Small intestine (tissue), 7 donors: ENCODE measurements around the gene KCNQ4. TPM values are rescaled to one million over a fixed set of nuclear protein-coding genes. Genes with fewer than 3 reads are reported as not detected.

Experiments used
- DNase-seq, 2 donors: peaks; one replicate each; pipeline versions ENCODE4 v3.0.0 to v3.0.0-alpha.2; 2013
- FAIRE-seq: peaks from 2 replicates; lab custom pipeline; 2012; peaks lifted over from hg19 to GRCh38; lab: Jason Lieb, UNC
- H3K27ac ChIP-seq, 3 donors: one replicate each; pipeline ENCODE4 v1.5.1; 2013; ENCODE audit warnings: low read length in 2 of 3, mild to moderate bottlenecking in 2 of 3, control low read depth in 1 of 3, inconsistent platforms in 1 of 3, low read depth in 1 of 3, moderate library complexity in 1 of 3
- H3K27me3 ChIP-seq, 3 donors: one replicate each; pipeline ENCODE4 v1.6.1; 2013; ENCODE audit warnings: low read length in 3 of 3, inconsistent platforms in 1 of 3; ENCODE audit not compliant: control insufficient read depth in 3 of 3, insufficient read depth in 3 of 3
- H3K36me3 ChIP-seq, 3 donors: one replicate each; pipeline ENCODE4 v1.6.1; 2013; ENCODE audit warnings: low read length in 3 of 3, inconsistent platforms in 1 of 3, low read depth in 1 of 3, mild to moderate bottlenecking in 1 of 3, moderate library complexity in 1 of 3; ENCODE audit not compliant: control insufficient read depth in 3 of 3, insufficient read depth in 2 of 3
- H3K4me1 ChIP-seq, 3 donors: one replicate each; pipeline ENCODE4 v1.6.1; 2013; ENCODE audit warnings: low read length in 2 of 3, inconsistent platforms in 1 of 3, low read depth in 1 of 3, mild to moderate bottlenecking in 1 of 3, moderate library complexity in 1 of 3; ENCODE audit not compliant: control insufficient read depth in 3 of 3, insufficient read depth in 2 of 3
- H3K4me3 ChIP-seq, 3 donors: one replicate each; pipeline ENCODE4 v1.5.1; 2013; ENCODE audit warnings: low read length in 3 of 3, control low read depth in 1 of 3, inconsistent platforms in 1 of 3, low read depth in 1 of 3, mild to moderate bottlenecking in 1 of 3, moderate library complexity in 1 of 3
- H3K9me3 ChIP-seq, 2 donors: one replicate each; pipeline ENCODE4 v1.6.1; 2013; ENCODE audit warnings: low read depth in 1 of 2, low read length in 1 of 2; ENCODE audit not compliant: control insufficient read depth in 2 of 2, insufficient read depth in 1 of 2
- WGBS, 3 donors: extraction: QIAGEN DNeasy Blood & Tissue Kit; methylation state at CpG; one replicate each; pipeline ENCODE4 v1.1.7; 2013; 5-methylcytosine and 5-hydroxymethylcytosine counted together
- polyA plus RNA-seq, 4 donors: library from polyadenylated mRNA; stranded (reverse) in 3 of 4; unstranded in 1 of 4; fragments of 200-250 nt in 3 of 4; fragments of 120-200 nt in 1 of 4; gene quantifications; one replicate each; pipeline versions ENCODE4 v1.2.1 to v1.2.3, GENCODE V29; 2013
- donor health status: healthy with polysubstance abuse.
- donor health status: control.
- donor health status: control.
- donor health status: Bipolar disorder and iron deficiency.
- donor health status: healthy.

Gene KCNQ4
- polyA plus RNA-seq, 4 donors = 0.45 to 1.9 (median 0.92) TPM

GRCh38 chr1:40794974-40795715 is 11.6 kb downstream of the KCNQ4 start:
- Histone ChIP-seq H3K27me3 (peaks cover 0 to 23% (median 0%) of the 10 kb centered on the region in 3 donors), H3K4me3 (no peak overlapping the region), H3K27ac (no peak overlapping the region), H3K4me1 (peaks cover 0 to 10% (median 0%) of the 10 kb centered on the region in 3 donors), H3K36me3 (no peaks in the 10 kb centered on the region), H3K9me3 (no peaks in the 10 kb centered on the region)
- FAIRE-seq (no peak), DNase-seq (no peak)
- 74 to 77% (median 75%) methylated on average over 10 of the region's 10 CpGs for WGBS, 3 donors

GRCh38 chr1:40795811-40796586 is 12.4 kb downstream of the KCNQ4 start:
- Histone ChIP-seq H3K4me1 (peaks cover 0 to 10% (median 0%) of the 10 kb centered on the region in 3 donors), H3K4me3 (no peak overlapping the region), H3K36me3 (no peaks in the 10 kb centered on the region), H3K9me3 (no peaks in the 10 kb centered on the region), H3K27me3 (peaks cover 0 to 26% (median 0%) of the 10 kb centered on the region in 3 donors), H3K27ac (peak overlapping the region in 1 of 3 donors; percentile 20)
- DNase-seq (no peak), FAIRE-seq (no peak)
- 51 to 61% (median 55%) methylated on average over 13 of the region's 13 CpGs for WGBS, 3 donors

- Histone ChIP-seq H3K4me3 (no peak overlapping the region), H3K27me3 (peaks cover 0 to 29% (median 0%) of the 10 kb centered on the region in 3 donors), H3K4me1 (peaks cover 0 to 20% (median 4%) of the 10 kb centered on the region in 3 donors), H3K36me3 (no peaks in the 10 kb centered on the region), H3K9me3 (no peaks in the 10 kb centered on the region), H3K27ac (peak overlapping the region in 1 of 3 donors; percentile 29)
- FAIRE-seq = no peak
- no peak for DNase-seq
- 63 to 68% (median 67%) methylated on average over 9 of the region's 9 CpGs for WGBS, 3 donors
Measured at GRCh38 chr1:40796939-40797667, 13.5 kb downstream of the KCNQ4 start.

- WGBS, 3 donors = 78 to 94% (median 87%) methylated on average over 3 of the region's 3 CpGs
- Histone ChIP-seq H3K36me3 (no peaks in the 10 kb centered on the region), H3K27ac (peak overlapping the region in 1 of 3 donors; percentile 29), H3K27me3 (peaks cover 0 to 29% (median 0%) of the 10 kb centered on the region in 3 donors), H3K9me3 (no peaks in the 10 kb centered on the region), H3K4me1 (peaks cover 0 to 20% (median 4%) of the 10 kb centered on the region in 3 donors), H3K4me3 (no peak overlapping the region)
- no peak for FAIRE-seq
- no peak for DNase-seq
Measured at GRCh38 chr1:40797668-40798010, 14.1 kb downstream of the KCNQ4 start.

- Histone ChIP-seq H3K27me3 (peaks cover 0 to 24% (median 0%) of the 10 kb centered on the region in 3 donors), H3K36me3 (no peaks in the 10 kb centered on the region), H3K4me1 (peaks cover 0 to 20% (median 4%) of the 10 kb centered on the region in 3 donors), H3K9me3 (no peaks in the 10 kb centered on the region), H3K4me3 (no peak overlapping the region), H3K27ac (peak overlapping the region in 1 of 3 donors; percentile 42)
- DNase-seq (no peak), FAIRE-seq (no peak)
- WGBS, 3 donors = 68 to 81% (median 79%) methylated on average over 8 of the region's 8 CpGs
Measured at GRCh38 chr1:40798366-40799281, 15.0 kb downstream of the KCNQ4 start.

- Histone ChIP-seq H3K36me3 (no peaks in the 10 kb centered on the region), H3K4me1 (peaks cover 0 to 20% (median 4%) of the 10 kb centered on the region in 3 donors), H3K27me3 (peaks cover 0 to 22% (median 0%) of the 10 kb centered on the region in 3 donors), H3K9me3 (no peaks in the 10 kb centered on the region), H3K4me3 (no peak overlapping the region), H3K27ac (peak overlapping the region in 1 of 3 donors; percentile 47)
- WGBS, 3 donors = 54 to 68% (median 62%) methylated on average over 8 to 9 of the region's 9 CpGs
- FAIRE-seq (no peak), DNase-seq (no peak)
Measured at GRCh38 chr1:40799351-40799867, 15.8 kb downstream of the KCNQ4 start.

- Histone ChIP-seq H3K9me3 (no peaks in the 10 kb centered on the region), H3K4me1 (peaks cover 0 to 20% (median 4%) of the 10 kb centered on the region in 3 donors), H3K36me3 (no peaks in the 10 kb centered on the region), H3K4me3 (peak overlapping the region in 2 of 3 donors; percentile 38 to 52), H3K27me3 (peaks cover 0 to 20% (median 0%) of the 10 kb centered on the region in 3 donors), H3K27ac (peak overlapping the region in 1 of 3 donors; percentile 86)
- WGBS, 3 donors = 30 to 60% (median 46%) methylated on average over 3 of the region's 3 CpGs
- FAIRE-seq (no peak), DNase-seq (no peak)
Measured at GRCh38 chr1:40801742-40802077, 18.1 kb downstream of the KCNQ4 start.
